OCI-LY7 (cell line): ENCODE data around the gene PSMG2. TPM values are rescaled to one million over a fixed set of nuclear protein-coding genes. Genes with fewer than 3 reads are reported as not detected.

Experiments
- BruUV-seq: library from RNA; stranded (reverse); fragments of 400-500 nt; replicated peaks from 2 replicates; lab custom pipeline; 2021; lab: Mats Ljungman, UMichigan
- CTCF ChIA-PET: fragments of 300-600 bp; sonication (Branson Sonifier 250); formaldehyde crosslinking; loops from one replicate; lab custom pipeline; 2022; ENCODE audit warnings: antibody characterized with exemption; ENCODE audit not compliant: unreplicated experiment; lab: Charles Lee
- POLR2A ChIA-PET: fragments of 300-600 bp; sonication (Branson Sonifier 250); formaldehyde crosslinking; loops from one replicate; lab custom pipeline; 2022; ENCODE audit warnings: antibody characterized with exemption; lab: Charles Lee
- DNase-seq: peaks from one replicate; pipeline ENCODE4 v3.0.0-alpha.2; 2015; ENCODE audit warnings: low spot score
- H2AFZ ChIP-seq: fragments of 200-600 bp; sonication (generic), shearing (Covaris generic); 2 replicates; pipeline ENCODE4 v1.6.1; 2014; ENCODE audit warnings: mild to moderate bottlenecking, antibody characterized with exemption, low read length, moderate library complexity
- H3K27ac ChIP-seq: fragments of 200-600 bp; sonication (generic); 2 replicates; pipeline ENCODE4 v1.5.1; 2014; ENCODE audit warnings: mixed run types, low read depth, mild to moderate bottlenecking, moderate library complexity, low read length, inconsistent platforms; ENCODE audit not compliant: poor library complexity, severe bottlenecking
- H3K36me3 ChIP-seq: fragments of 200-600 bp; sonication (generic); 2 replicates; pipeline ENCODE4 v1.6.1; 2014; ENCODE audit warnings: mild to moderate bottlenecking, antibody characterized with exemption, low read length, moderate library complexity, mixed read lengths; ENCODE audit not compliant: insufficient read depth
- H3K4me1 ChIP-seq: fragments of 200-600 bp; sonication (generic); 2 replicates; pipeline ENCODE4 v1.5.1; 2014; ENCODE audit warnings: mild to moderate bottlenecking, low read length; ENCODE audit not compliant: insufficient read depth, poor library complexity, severe bottlenecking
- H3K4me2 ChIP-seq: fragments of 200-600 bp; sonication (generic); 2 replicates; pipeline ENCODE4 v1.6.1; 2014; ENCODE audit warnings: mild to moderate bottlenecking, low read length
- H3K4me3 ChIP-seq: fragments of 200-600 bp; sonication (generic); 2 replicates; pipeline ENCODE4 v1.5.1; 2014; ENCODE audit warnings: mild to moderate bottlenecking, low read depth, low read length; ENCODE audit not compliant: poor library complexity, severe bottlenecking
- H3K79me2 ChIP-seq: fragments of 200-600 bp; sonication (generic); 2 replicates; pipeline ENCODE4 v1.6.1; 2016; ENCODE audit warnings: low read depth, mild to moderate bottlenecking, low read length, moderate library complexity, mixed read lengths; ENCODE audit not compliant: insufficient read depth
- H3K9me2 ChIP-seq: fragments of 200-600 bp; sonication (generic); 2 replicates; pipeline ENCODE4 v1.6.1; 2016; ENCODE audit warnings: mild to moderate bottlenecking, low read length, mixed read lengths; ENCODE audit not compliant: insufficient read depth
- H3K9me3 ChIP-seq: fragments of 200-600 bp; sonication (generic); 2 replicates; pipeline ENCODE4 v1.6.1; 2014; ENCODE audit warnings: mild to moderate bottlenecking, mixed run types, low read length, mixed read lengths
- H4K20me1 ChIP-seq: fragments of 200-600 bp; sonication (generic); 2 replicates; pipeline ENCODE4 v1.6.1; 2014; ENCODE audit warnings: mild to moderate bottlenecking, antibody characterized with exemption, low read length, moderate library complexity, mixed read lengths; ENCODE audit not compliant: insufficient read depth
- EZH2phosphoT487 ChIP-seq: fragments of 200-600 bp; sonication (generic); IDR thresholded peaks from 2 replicates; pipeline ENCODE4 v1.6.1; 2018; ENCODE audit warnings: low read depth, borderline replicate concordance, mild to moderate bottlenecking, mixed run types, antibody characterized with exemption, low read length, moderate library complexity, mixed read lengths
- intact Hi-C: fragments of 100-400 bp; cut with micrococcal nuclease; formaldehyde crosslinking; loops from one replicate; pipeline ENCODE4 v1.10.0; 2022; ENCODE audit not compliant: unreplicated experiment
- total RNA-seq, 2 experiments: library from RNA; depleted of rRNA in 1 of 2; stranded (reverse); fragments of >200 nt in 1 of 2; shearing (Covaris generic) in 1 of 2; gene quantifications; 2 replicates each; pipeline ENCODE4 v1.2.3, GENCODE V29; 2014 to 2022
- TF ChIP-seq, protein P1 (sequence below): fragments of 200-600 bp; sonication (generic); conservative IDR thresholded peaks from 2 replicates; pipeline ENCODE4 v1.5.1; 2014; ENCODE audit warnings: mild to moderate bottlenecking, antibody characterized with exemption, low read length, moderate library complexity, mixed read lengths

Gene PSMG2
- total RNA-seq, 2 experiments from 2014 or later: 69.2 to 98.8 TPM

DNA sequence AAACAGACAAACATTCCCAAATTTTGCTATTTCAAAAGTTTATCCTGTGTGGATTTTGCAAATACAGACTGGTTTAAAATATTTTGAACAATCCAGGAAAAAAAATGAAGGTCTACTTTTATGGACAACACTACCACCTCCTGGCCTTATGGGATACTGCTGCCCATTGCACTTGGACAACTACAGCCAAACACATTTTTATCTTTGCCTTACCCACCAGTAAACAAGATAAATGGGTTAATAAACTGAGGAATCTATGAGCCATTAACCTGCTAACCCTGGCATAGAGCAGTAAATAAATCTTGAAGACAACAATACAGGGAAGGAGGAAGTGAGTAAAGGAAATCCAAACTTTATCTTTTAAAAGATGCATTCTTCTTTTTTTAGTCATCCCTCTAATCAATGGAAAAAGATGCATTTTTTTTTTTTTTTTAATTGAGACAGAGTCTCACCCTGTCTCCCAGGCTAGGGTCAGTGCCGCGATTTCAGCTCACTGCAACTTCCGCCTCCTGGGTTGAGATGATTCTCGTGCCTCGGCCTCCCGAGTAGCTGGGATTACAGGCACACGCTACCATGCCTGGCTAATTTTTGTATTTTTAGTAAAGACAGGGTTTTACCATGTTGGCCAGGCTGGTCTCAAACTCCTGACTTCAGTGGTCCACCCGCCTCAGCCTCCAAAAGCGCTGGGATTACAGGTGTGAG, 42.8 kb upstream of the PSMG2 start:
- BruUV-seq: no TSS peak

DNA sequence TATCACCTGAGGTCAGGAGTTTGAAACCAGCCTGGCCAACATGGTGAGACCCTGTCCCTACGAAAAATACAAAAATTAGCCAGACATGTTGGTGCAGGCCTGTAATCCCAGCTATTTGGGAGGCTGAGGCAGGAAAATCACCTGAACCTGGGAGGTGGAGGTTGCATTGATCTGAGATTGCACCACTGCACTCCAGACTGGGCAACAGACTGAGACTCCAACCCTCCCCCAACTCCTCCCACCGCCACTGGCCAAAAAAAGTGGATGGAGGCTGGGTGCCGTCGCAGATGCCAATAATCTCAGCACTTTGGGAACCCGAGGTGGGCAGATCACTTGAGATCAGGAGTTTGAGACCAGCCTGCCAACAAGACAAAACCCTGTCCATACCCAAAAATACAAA, 34.8 kb upstream of the PSMG2 start:
- Histone ChIP-seq H3K9me2 (no peaks in the 10 kb centered on the region), H4K20me1 (no peaks in the 10 kb centered on the region), H2AFZ (no peak overlapping the region), H3K4me3 (no peak overlapping the region), H3K4me2 (no peak overlapping the region), H3K79me2 (no peaks in the 10 kb centered on the region), H3K9me3 (no peaks in the 10 kb centered on the region), H3K4me1 (no peaks in the 10 kb centered on the region), H3K27ac (no peak overlapping the region), H3K36me3 (peaks cover 9% of the 10 kb centered on the region)
- DNase-seq: no peak
- intact Hi-C loops: loop anchor here (10.0 kb wide), 2 partner anchors 267 to 487 kb away; no protein-coding TSS in a partner anchor
- CTCF ChIA-PET: no interaction called here
- no peak for TF ChIP-seq EZH2phosphoT487
- TF ChIP-seq, protein P1, sequence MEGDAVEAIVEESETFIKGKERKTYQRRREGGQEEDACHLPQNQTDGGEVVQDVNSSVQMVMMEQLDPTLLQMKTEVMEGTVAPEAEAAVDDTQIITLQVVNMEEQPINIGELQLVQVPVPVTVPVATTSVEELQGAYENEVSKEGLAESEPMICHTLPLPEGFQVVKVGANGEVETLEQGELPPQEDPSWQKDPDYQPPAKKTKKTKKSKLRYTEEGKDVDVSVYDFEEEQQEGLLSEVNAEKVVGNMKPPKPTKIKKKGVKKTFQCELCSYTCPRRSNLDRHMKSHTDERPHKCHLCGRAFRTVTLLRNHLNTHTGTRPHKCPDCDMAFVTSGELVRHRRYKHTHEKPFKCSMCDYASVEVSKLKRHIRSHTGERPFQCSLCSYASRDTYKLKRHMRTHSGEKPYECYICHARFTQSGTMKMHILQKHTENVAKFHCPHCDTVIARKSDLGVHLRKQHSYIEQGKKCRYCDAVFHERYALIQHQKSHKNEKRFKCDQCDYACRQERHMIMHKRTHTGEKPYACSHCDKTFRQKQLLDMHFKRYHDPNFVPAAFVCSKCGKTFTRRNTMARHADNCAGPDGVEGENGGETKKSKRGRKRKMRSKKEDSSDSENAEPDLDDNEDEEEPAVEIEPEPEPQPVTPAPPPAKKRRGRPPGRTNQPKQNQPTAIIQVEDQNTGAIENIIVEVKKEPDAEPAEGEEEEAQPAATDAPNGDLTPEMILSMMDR: no peak
- POLR2A ChIA-PET: interaction anchor here (0.7 kb wide), 1 partner anchor 270 kb away, joined by 4 read pairs; no protein-coding TSS in a partner anchor
- no TSS peak for BruUV-seq

More for the DNA sequence above, 42.8 kb upstream of the PSMG2 start:
- Histone ChIP-seq H2AFZ (no peak overlapping the region), H3K27ac (no peak overlapping the region), H3K4me3 (no peak overlapping the region), H3K9me3 (no peaks in the 10 kb centered on the region), H3K79me2 (no peaks in the 10 kb centered on the region), H3K4me1 (peaks cover 3% of the 10 kb centered on the region), H3K9me2 (no peaks in the 10 kb centered on the region), H4K20me1 (no peaks in the 10 kb centered on the region), H3K36me3 (no peaks in the 10 kb centered on the region), H3K4me2 (no peak overlapping the region)
- no peak for TF ChIP-seq EZH2phosphoT487
- TF ChIP-seq, protein P1: peak; percentile 95
- peak; percentile 47 for DNase-seq
- intact Hi-C loops: loop anchor here (1.0 to 10.0 kb wide), 4 partner anchors 121 to 495 kb away; no protein-coding TSS in a partner anchor
- ChIA-PET CTCF (interaction anchor here (1.0 kb wide), 1 partner anchor 267 kb away, joined by 3 read pairs; no protein-coding TSS in a partner anchor), POLR2A (interaction anchor here (0.6 kb wide), 1 partner anchor 21 kb away, joined by 3 read pairs; no protein-coding TSS in a partner anchor)
